HEK293 (cell line): ENCODE data around the gene FKBP5.

ENCODE experiments used
- GLIS1 ChIP-seq: fragments of 450-650 bp; formaldehyde crosslinking; IDR thresholded peaks from 2 replicates; pipeline ENCODE4 v1.5.1; 2016; ENCODE audit warnings: missing biosample characterization, missing genetic modification characterization
- IKZF3 ChIP-seq: fragments of 450-650 bp; IDR thresholded peaks from 2 replicates; pipeline ENCODE4 v1.5.0; 2018; ENCODE audit warnings: missing biosample characterization, mild to moderate bottlenecking, missing genetic modification characterization, moderate library complexity
- KLF1 ChIP-seq: fragments of 450-650 bp; formaldehyde crosslinking; IDR thresholded peaks from 2 replicates; pipeline ENCODE4 v1.5.1; 2016; ENCODE audit warnings: missing biosample characterization, missing genetic modification characterization
- KLF10 ChIP-seq: fragments of 450-650 bp; IDR thresholded peaks from 2 replicates; pipeline ENCODE4 v1.5.1; 2018; ENCODE audit warnings: missing biosample characterization, mild to moderate bottlenecking, missing genetic modification characterization
- KLF16 ChIP-seq: fragments of 450-650 bp; formaldehyde crosslinking; IDR thresholded peaks from 2 replicates; pipeline ENCODE4 v1.5.1; 2017; ENCODE audit warnings: missing biosample characterization, missing genetic modification characterization
- KLF9 ChIP-seq: fragments of 450-650 bp; formaldehyde crosslinking; IDR thresholded peaks from 2 replicates; pipeline ENCODE4 v1.5.1; 2016; ENCODE audit warnings: missing biosample characterization, missing genetic modification characterization, low read depth
- PBX3 ChIP-seq: sonication (generic); formaldehyde crosslinking; IDR thresholded peaks from 2 replicates; pipeline ENCODE4 v1.8.1; 2022; ENCODE audit warnings: mild to moderate bottlenecking, moderate library complexity, missing genetic modification reagents
- SP2 ChIP-seq: fragments of 450-650 bp; formaldehyde crosslinking; IDR thresholded peaks from 2 replicates; pipeline ENCODE4 v1.5.1; 2016; ENCODE audit warnings: missing biosample characterization, missing genetic modification characterization
- SP3 ChIP-seq: fragments of 450-650 bp; formaldehyde crosslinking; IDR thresholded peaks from 2 replicates; pipeline ENCODE4 v1.5.1; 2016; ENCODE audit warnings: missing biosample characterization, missing genetic modification characterization
- SP7 ChIP-seq: fragments of 450-650 bp; formaldehyde crosslinking; IDR thresholded peaks from 2 replicates; pipeline ENCODE4 v1.5.1; 2016; ENCODE audit warnings: missing biosample characterization, missing genetic modification characterization
- ZBTB8A ChIP-seq: fragments of 450-650 bp; formaldehyde crosslinking; IDR thresholded peaks from 2 replicates; pipeline ENCODE4 v1.5.1; 2016; ENCODE audit warnings: missing biosample characterization, missing genetic modification characterization
- ZEB2 ChIP-seq: fragments of 450-650 bp; formaldehyde crosslinking; IDR thresholded peaks from 2 replicates; pipeline ENCODE4 v1.5.1; 2016; ENCODE audit warnings: missing biosample characterization, missing genetic modification characterization
- ZIC2 ChIP-seq: fragments of 450-650 bp; formaldehyde crosslinking; IDR thresholded peaks from 2 replicates; pipeline ENCODE4 v1.5.1; 2016; ENCODE audit warnings: missing biosample characterization, missing genetic modification characterization
- ZNF140 ChIP-seq: fragments of 450-650 bp; formaldehyde crosslinking; IDR thresholded peaks from 2 replicates; pipeline ENCODE4 v1.5.1; 2016; ENCODE audit warnings: missing biosample characterization, missing genetic modification characterization
- ZNF18 ChIP-seq: fragments of 450-650 bp; formaldehyde crosslinking; IDR thresholded peaks from 2 replicates; pipeline ENCODE4 v1.5.1; 2016; ENCODE audit warnings: missing biosample characterization, missing genetic modification characterization
- ZNF184 ChIP-seq: fragments of 450-650 bp; IDR thresholded peaks from 2 replicates; pipeline ENCODE4 v1.5.1; 2018; ENCODE audit warnings: missing biosample characterization, mild to moderate bottlenecking, missing genetic modification characterization
- ZNF341 ChIP-seq: fragments of 450-650 bp; formaldehyde crosslinking; IDR thresholded peaks from 2 replicates; pipeline ENCODE4; 2016; ENCODE audit warnings: low read depth, missing biosample characterization, missing genetic modification characterization
- ZNF514 ChIP-seq: fragments of 450-650 bp; formaldehyde crosslinking; IDR thresholded peaks from 2 replicates; pipeline ENCODE4 v1.5.1; 2016; ENCODE audit warnings: missing biosample characterization, missing genetic modification characterization
- ZNF626 ChIP-seq: fragments of 450-650 bp; sonication (Bioruptor Pico); formaldehyde crosslinking; IDR thresholded peaks from 2 replicates; pipeline ENCODE4 v1.5.1; 2018; ENCODE audit warnings: missing biosample characterization, missing genetic modification characterization, inconsistent platforms
- ZNF660 ChIP-seq: fragments of 450-650 bp; IDR thresholded peaks from 2 replicates; pipeline ENCODE4 v1.5.1; 2018; ENCODE audit warnings: missing biosample characterization, mild to moderate bottlenecking, missing genetic modification characterization
- ZSCAN16 ChIP-seq: fragments of 450-650 bp; formaldehyde crosslinking; IDR thresholded peaks from 2 replicates; pipeline ENCODE4 v1.5.1; 2016; ENCODE audit warnings: missing biosample characterization, missing genetic modification characterization
- ZSCAN18 ChIP-seq: fragments of 450-650 bp; formaldehyde crosslinking; IDR thresholded peaks from 2 replicates; pipeline ENCODE4 v1.5.1; 2016; ENCODE audit warnings: missing biosample characterization, missing genetic modification characterization
- TF ChIP-seq, protein P1 (sequence below): fragments of 450-650 bp; formaldehyde crosslinking; IDR thresholded peaks from 2 replicates; pipeline ENCODE4 v1.5.1; 2016; ENCODE audit warnings: missing biosample characterization, missing genetic modification characterization
- TF ChIP-seq, protein P2 (sequence below): fragments of 450-650 bp; formaldehyde crosslinking; IDR thresholded peaks from 2 replicates; pipeline ENCODE4 v1.5.1; 2016; ENCODE audit warnings: missing biosample characterization, missing genetic modification characterization
- TF ChIP-seq, protein P3 (sequence below): IDR thresholded peaks from 2 replicates; pipeline ENCODE4 v1.6.1; 2011; ENCODE audit warnings: mild to moderate bottlenecking, low read depth, low read length, borderline replicate concordance
- TF ChIP-seq, protein P4 (sequence below): fragments of 450-650 bp; formaldehyde crosslinking; IDR thresholded peaks from 2 replicates; pipeline ENCODE4 v1.5.1; 2017; ENCODE audit warnings: missing biosample characterization, missing genetic modification characterization

Gene FKBP5

DNA sequence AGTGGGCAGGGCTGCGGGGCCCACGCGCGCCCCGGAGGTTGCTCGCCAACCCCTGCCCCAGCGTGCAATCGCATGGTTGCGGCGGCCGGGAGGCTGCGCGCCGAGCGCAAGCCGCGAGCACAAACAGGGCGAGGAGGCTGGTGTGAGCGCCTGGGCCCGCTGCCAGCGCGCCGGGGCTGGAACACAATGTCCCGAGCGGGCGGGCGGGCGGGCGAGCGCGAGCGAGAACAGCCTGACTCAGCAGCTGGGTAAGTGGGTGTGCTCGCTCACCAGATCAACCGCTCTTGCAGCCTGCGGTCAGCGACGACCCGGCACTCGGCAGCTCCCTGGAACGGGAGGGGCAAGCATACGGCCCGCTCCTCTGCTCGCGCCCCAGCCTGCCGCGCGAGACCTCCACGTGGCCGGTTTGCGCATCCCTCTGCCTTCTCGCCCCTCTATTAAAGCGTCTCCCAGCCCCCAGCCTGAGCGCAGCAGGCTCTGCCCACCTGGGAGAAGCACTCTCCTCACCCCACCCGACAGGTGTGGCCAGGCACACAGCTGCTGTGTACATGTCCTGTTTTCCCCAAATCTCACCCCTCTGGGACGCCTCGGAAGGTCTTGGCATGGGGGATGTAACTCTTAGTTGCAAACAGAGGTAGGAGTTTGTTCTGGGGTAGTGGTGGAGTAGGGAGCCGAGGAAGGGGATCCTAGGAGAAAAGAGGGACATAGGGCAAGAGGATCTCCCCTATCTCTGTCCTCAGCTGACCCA, 39.4 kb upstream of the FKBP5 start (continued):
- TF ChIP-seq ZSCAN18 (tag by site-specific recombination) (no peak), KLF1 (tag by site-specific recombination) (0 out of 2 replicates have a peak, but pooled peaks have one; percentile 30), ZNF341 (tag by site-specific recombination) (peak; percentile 97), ZNF626 (tag by site-specific recombination) (no peak), ZNF514 (no peak), KLF16 (tag by site-specific recombination) (peak; percentile 13; the same call in 1 of the 2 replicates), ZNF18 (tag by site-specific recombination) (peak; percentile 91), PBX3 (CRISPR knock-in tag) (peak; percentile 60; the same call in 1 of the 2 replicates), SP3 (tag by site-specific recombination) (no peak), SP2 (no peak), IKZF3 (tag by site-specific recombination) (no peak), ZNF184 (0 out of 2 replicates have a peak, but pooled peaks have one; percentile 15), ZBTB8A (tag by site-specific recombination) (peak; percentile 79), ZNF660 (tag by site-specific recombination) (peak; percentile 57; the same call in 1 of the 2 replicates), ZNF140 (no peak), ZSCAN16 (tag by site-specific recombination) (0 out of 2 replicates have a peak, but pooled peaks have one; percentile 0), ZEB2 (tag by site-specific recombination) (peak; percentile 60), SP7 (tag by site-specific recombination) (0 out of 2 replicates have a peak, but pooled peaks have one; percentile 6), GLIS1 (tag by site-specific recombination) (0 out of 2 replicates have a peak, but pooled peaks have one; percentile 27), KLF9 (tag by site-specific recombination) (peak; percentile 68; the same call in 1 of the 2 replicates), KLF10 (tag by site-specific recombination) (peak; percentile 78), ZIC2 (tag by site-specific recombination) (0 out of 2 replicates have a peak, but pooled peaks have one; percentile 5)
- TF ChIP-seq, protein P1, sequence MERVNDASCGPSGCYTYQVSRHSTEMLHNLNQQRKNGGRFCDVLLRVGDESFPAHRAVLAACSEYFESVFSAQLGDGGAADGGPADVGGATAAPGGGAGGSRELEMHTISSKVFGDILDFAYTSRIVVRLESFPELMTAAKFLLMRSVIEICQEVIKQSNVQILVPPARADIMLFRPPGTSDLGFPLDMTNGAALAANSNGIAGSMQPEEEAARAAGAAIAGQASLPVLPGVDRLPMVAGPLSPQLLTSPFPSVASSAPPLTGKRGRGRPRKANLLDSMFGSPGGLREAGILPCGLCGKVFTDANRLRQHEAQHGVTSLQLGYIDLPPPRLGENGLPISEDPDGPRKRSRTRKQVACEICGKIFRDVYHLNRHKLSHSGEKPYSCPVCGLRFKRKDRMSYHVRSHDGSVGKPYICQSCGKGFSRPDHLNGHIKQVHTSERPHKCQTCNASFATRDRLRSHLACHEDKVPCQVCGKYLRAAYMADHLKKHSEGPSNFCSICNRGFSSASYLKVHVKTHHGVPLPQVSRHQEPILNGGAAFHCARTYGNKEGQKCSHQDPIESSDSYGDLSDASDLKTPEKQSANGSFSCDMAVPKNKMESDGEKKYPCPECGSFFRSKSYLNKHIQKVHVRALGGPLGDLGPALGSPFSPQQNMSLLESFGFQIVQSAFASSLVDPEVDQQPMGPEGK (tag by site-specific recombination): peak; percentile 52; the same call in 1 of the 2 replicates
- TF ChIP-seq, protein P2, sequence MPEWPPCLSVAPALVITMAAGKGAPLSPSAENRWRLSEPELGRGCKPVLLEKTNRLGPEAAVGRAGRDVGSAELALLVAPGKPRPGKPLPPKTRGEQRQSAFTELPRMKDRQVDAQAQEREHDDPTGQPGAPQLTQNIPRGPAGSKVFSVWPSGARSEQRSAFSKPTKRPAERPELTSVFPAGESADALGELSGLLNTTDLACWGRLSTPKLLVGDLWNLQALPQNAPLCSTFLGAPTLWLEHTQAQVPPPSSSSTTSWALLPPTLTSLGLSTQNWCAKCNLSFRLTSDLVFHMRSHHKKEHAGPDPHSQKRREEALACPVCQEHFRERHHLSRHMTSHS (tag by site-specific recombination): no peak
- TF ChIP-seq, protein P3, sequence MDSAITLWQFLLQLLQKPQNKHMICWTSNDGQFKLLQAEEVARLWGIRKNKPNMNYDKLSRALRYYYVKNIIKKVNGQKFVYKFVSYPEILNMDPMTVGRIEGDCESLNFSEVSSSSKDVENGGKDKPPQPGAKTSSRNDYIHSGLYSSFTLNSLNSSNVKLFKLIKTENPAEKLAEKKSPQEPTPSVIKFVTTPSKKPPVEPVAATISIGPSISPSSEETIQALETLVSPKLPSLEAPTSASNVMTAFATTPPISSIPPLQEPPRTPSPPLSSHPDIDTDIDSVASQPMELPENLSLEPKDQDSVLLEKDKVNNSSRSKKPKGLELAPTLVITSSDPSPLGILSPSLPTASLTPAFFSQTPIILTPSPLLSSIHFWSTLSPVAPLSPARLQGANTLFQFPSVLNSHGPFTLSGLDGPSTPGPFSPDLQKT: no peak
- TF ChIP-seq, protein P4, sequence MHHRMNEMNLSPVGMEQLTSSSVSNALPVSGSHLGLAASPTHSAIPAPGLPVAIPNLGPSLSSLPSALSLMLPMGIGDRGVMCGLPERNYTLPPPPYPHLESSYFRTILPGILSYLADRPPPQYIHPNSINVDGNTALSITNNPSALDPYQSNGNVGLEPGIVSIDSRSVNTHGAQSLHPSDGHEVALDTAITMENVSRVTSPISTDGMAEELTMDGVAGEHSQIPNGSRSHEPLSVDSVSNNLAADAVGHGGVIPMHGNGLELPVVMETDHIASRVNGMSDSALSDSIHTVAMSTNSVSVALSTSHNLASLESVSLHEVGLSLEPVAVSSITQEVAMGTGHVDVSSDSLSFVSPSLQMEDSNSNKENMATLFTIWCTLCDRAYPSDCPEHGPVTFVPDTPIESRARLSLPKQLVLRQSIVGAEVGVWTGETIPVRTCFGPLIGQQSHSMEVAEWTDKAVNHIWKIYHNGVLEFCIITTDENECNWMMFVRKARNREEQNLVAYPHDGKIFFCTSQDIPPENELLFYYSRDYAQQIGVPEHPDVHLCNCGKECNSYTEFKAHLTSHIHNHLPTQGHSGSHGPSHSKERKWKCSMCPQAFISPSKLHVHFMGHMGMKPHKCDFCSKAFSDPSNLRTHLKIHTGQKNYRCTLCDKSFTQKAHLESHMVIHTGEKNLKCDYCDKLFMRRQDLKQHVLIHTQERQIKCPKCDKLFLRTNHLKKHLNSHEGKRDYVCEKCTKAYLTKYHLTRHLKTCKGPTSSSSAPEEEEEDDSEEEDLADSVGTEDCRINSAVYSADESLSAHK (tag by site-specific recombination): 0 out of 2 replicates have a peak, but pooled peaks have one; percentile 3
